Measurements from ENCODE around the gene USF2.

GRCh38 chr19:35257113-35257461 lies 11.7 kb upstream of the USF2 start:
- TF ChIP-seq CTCF (IDR thresholded peaks at IDR 0.05) (no peak), POLR2A (IDR thresholded peaks at IDR 0.05) (no peak)

All from thyroid gland (tissue), 4 donors.